GM10266 (cell line): ENCODE data around the gene KRT17.
"Not testable (repeated sequence)": the region's sequence is repeated elsewhere in the genome, so short reads cannot be mapped to it uniquely, and the experiment has no call there.

ENCODE experiments used
- DNase-seq: peaks from one replicate; pipeline ENCODE4 v3.0.0; 2012; ENCODE audit errors: extremely low spot score
- TF ChIP-seq, protein P1 (sequence below): IDR thresholded peaks from 2 replicates; pipeline ENCODE4 v1.5.1; 2012; ENCODE audit warnings: mild to moderate bottlenecking, low read depth; ENCODE audit not compliant: control insufficient read depth, insufficient read depth; ENCODE audit errors: missing control alignments

Gene KRT17

DNA sequence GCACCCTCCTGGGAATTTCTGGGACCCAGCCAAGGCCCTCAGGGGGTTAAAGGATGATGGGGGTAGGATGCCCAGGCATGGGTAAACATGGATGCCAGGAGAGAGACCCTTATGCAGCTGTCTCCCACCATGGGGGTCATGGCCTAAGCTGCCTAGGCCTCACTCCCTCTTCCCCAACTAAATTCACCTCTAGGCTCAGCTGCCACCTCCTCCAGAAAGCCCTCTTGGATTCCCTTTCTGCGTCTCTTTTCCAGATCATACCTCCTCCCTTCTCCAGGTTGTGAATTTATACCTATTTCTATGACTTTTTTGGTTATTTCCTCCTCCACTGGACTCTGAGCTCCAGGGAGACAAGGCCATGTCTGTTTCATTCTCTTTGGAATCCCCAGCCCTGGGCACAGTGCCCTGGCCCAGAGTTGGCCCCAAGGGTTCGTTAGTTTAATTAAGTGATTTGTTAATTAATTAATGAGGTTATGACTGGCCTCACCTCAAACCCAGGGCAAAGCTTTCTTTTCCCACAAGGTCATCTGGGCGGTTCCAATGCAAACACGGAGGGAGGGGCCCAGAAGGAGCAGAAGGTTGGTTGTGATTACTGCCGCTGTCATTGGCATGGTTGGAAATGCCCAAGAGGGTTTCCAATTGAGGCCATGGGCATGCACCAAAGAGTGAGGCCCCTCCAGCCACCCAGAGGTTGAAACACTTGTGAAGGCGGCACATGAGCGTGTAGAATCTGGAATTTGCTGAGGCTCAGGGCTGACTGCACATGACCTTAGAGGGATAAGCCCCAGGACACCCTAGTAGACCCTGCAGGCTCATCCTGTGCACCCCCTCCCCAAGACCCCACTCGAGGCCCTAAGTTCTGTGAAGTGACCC is 6.9 kb upstream of the KRT17 start:
- DNase-seq = no peak
- TF ChIP-seq, protein P1, sequence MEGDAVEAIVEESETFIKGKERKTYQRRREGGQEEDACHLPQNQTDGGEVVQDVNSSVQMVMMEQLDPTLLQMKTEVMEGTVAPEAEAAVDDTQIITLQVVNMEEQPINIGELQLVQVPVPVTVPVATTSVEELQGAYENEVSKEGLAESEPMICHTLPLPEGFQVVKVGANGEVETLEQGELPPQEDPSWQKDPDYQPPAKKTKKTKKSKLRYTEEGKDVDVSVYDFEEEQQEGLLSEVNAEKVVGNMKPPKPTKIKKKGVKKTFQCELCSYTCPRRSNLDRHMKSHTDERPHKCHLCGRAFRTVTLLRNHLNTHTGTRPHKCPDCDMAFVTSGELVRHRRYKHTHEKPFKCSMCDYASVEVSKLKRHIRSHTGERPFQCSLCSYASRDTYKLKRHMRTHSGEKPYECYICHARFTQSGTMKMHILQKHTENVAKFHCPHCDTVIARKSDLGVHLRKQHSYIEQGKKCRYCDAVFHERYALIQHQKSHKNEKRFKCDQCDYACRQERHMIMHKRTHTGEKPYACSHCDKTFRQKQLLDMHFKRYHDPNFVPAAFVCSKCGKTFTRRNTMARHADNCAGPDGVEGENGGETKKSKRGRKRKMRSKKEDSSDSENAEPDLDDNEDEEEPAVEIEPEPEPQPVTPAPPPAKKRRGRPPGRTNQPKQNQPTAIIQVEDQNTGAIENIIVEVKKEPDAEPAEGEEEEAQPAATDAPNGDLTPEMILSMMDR = no peak

DNA sequence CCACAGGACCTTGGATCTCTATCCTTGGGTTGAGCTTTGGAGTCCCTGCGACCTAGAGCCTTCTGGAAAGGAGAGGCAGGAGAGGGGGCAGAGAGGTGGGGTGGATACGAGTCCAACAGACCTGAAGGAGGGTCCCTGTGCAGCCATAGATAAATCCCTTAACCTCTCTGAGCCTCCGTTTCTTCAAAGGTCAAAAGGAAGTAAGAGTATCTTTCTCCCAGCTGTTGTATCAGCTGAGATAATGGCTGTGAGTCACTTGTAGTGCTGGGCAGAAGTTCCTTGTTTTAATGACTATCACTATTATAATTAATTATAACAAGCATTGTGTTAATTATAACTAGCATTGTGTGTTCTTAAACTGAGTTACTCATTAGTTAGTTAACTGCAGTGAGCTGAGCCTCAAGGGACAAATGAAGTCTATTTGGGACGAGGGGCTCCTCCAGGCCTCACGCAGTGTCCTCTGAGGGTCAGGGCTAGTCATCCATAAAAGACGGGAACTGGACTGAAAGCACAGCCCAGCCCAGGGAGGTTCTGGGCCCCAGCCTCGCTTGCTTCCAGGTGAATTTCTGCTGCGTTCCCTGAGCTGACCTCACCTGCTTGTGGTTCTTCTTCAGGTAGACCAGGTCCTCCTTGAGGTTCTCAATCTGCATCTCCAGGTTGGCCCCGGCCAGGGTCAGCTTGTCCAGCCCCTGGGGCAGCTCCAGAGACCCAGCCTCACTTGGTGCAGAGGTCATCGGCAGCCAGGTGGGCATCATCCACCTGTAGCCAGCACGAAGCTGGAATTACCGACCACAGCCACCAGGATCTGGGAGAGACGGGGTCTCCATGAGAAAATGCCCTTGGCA is 5.7 kb upstream of the KRT17 start:
- DNase-seq = no peak
- TF ChIP-seq, protein P1 = no peak

DNA sequence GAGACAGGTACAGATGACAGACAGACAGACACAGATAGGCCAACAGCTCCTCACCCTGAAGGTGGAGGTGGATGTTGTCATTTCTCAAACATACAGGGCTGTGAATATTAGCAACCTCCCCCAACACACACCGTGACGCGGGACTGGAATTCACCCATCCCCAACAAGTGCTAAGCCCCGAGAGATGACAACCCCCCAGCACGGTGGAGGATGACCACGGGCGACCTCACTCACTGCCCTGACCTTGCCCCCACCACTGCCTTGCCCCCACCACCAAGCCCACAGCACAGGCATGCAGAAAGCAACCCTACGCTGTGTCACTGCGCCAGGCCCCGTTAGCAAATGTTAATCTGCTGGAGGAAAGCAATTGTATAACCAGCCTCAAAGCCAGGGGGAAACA is 4.9 kb upstream of the KRT17 start:
- no peak for DNase-seq
- TF ChIP-seq, protein P1 = no peak

GRCh38 chr17:41628621-41629255 is 4.4 kb upstream of the KRT17 start:
- DNase-seq = not testable (repeated sequence)

DNA sequence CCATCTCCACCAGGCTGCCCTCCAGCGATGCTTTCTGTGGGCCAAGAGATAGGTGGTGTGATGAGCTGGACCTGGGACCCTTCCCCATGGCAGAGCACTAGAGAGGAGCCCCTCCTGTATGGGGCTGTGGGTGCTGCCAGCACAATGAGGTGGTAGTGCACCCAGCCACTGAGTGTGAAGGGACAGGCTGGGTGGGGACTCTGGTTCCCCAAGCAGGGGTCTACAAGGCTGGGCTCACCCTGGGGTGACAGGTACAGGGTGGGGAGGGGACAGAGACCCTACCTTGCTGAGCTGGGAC is 3.6 kb upstream of the KRT17 start:
- DNase-seq = not testable (repeated sequence)

GRCh38 chr17:41627316-41628072 is 3.1 kb upstream of the KRT17 start:
- TF ChIP-seq, protein P1 = no peak

GRCh38 chr17:41626914-41627295 is 2.5 kb upstream of the KRT17 start:
- not testable (repeated sequence) for DNase-seq

More at GRCh38 chr17:41627316-41628072, 3.1 kb upstream of the KRT17 start:
- DNase-seq = no peak

DNA sequence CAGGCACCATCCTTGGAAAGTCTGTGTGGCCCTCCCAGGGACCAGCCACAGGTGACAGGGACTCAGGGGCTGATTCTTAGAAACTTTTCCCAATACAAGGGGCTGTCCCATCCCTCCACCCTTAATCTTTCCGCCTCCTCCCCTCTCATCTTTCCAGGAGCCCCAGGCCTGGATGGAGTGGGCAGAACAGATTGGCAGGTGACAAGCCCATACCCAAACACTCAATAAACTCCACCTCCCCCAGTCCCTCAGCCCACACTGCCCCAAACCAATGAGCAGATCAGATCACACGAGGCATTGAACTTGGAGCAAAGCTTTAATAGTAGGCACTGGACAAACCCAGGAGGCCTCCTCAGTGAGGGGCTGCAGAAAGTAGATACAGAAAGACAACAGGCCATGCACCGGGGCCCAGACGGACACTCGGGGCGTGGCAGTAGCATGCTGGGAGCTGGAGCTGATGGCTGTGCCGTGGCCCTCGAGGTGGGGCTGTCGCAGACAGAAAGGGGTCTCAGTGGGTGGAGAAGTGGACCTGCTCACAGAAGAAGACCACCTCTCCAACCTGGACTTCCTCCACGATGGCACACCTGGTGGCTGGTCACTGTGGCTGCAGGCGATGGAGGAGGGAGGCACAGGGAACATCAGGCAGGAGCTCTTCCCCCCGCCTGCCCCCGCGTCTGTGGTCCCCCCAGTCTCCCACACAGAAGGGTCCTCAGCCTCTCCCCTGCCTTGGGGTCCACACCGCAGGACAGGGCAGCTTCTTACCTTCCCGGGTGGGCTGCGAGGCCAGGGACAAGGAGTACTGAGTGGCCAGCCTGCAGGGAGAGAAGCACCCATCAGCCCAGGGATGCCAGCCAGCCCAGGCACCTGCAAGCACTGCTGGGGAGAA is 1.9 kb upstream of the KRT17 start:
- not testable (repeated sequence) for DNase-seq
